BE2C (cell line): ENCODE measurements around the gene MTF1.
A peak's percentile ranks its signal among the peaks of the same experiment; 100 is the strongest.

Source experiments
- DNase-seq: peaks from one replicate; pipeline ENCODE4 v3.0.0-alpha.2; 2020
- H3K27me3 ChIP-seq: fragments of 250-450 bp; sonication (Bioruptor Pico); 2 replicates; pipeline ENCODE4 v1.5.1; 2020; ENCODE audit warnings: mild to moderate bottlenecking
- H3K36me3 ChIP-seq: fragments of 250-450 bp; sonication (Bioruptor Pico); 2 replicates; pipeline ENCODE4 v1.5.1; 2020; ENCODE audit warnings: mild to moderate bottlenecking
- H3K4me1 ChIP-seq: fragments of 250-450 bp; sonication (Bioruptor Pico); 2 replicates; pipeline ENCODE4 v1.5.1; 2020
- H3K4me3 ChIP-seq: 2 replicates; pipeline ENCODE4 v1.5.1; 2011; ENCODE audit warnings: low read depth, low read length
- H3K9me3 ChIP-seq: fragments of 250-450 bp; sonication (Bioruptor Pico); 2 replicates; pipeline ENCODE4 v1.5.1; 2020
- CTCF ChIP-seq: IDR thresholded peaks from 2 replicates; pipeline ENCODE4 v1.5.1; 2012; ENCODE audit warnings: mild to moderate bottlenecking, low read depth, low read length

Gene MTF1

GRCh38 chr1:37807555-37808368 is 51.6 kb downstream of the MTF1 start, which contains the start of the genes C1orf122 and YRDC:
Gene C1orf122, plus strand, starts transcription at chr1:37807790. Its CDS starts 615 bp downstream, at chr1:37808405.
Gene YRDC, minus strand, starts transcription at chr1:37808208. Its CDS starts 28 bp downstream, at chr1:37808180.
- no peaks in the 10 kb centered on the region for H3K9me3 ChIP-seq
- TF ChIP-seq CTCF, result no peak
- peak; percentile 91 for DNase-seq
- H3K4me3 ChIP-seq, result peak within 1 kb of the TSS; percentile 84
- H3K36me3 ChIP-seq, result peaks cover 37% of the 10 kb centered on the region
- H3K27me3 ChIP-seq, result no peaks in the 10 kb centered on the region
- no peaks in the 10 kb centered on the region for H3K4me1 ChIP-seq

- DNase-seq, result no peak
- H3K36me3 ChIP-seq, result peaks cover 40% of the 10 kb centered on the region
- no peak for TF ChIP-seq CTCF
- no peaks in the 10 kb centered on the region for H3K4me1 ChIP-seq
- H3K27me3 ChIP-seq, result no peaks in the 10 kb centered on the region
- H3K4me3 ChIP-seq, result peak overlapping the region; percentile 84
- H3K9me3 ChIP-seq, result no peaks in the 10 kb centered on the region
These were observed 52.2 kb downstream of the MTF1 start for GRCh38 chr1:37807220-37807554.

GRCh38 chr1:37802439-37802838 is 57.0 kb downstream of the MTF1 start:
- TF ChIP-seq CTCF, result no peak
- no peaks in the 10 kb centered on the region for H3K27me3 ChIP-seq
- no peak overlapping the region for H3K4me3 ChIP-seq
- peaks cover 60% of the 10 kb centered on the region for H3K36me3 ChIP-seq
- no peaks in the 10 kb centered on the region for H3K9me3 ChIP-seq
- DNase-seq, result no peak
- no peaks in the 10 kb centered on the region for H3K4me1 ChIP-seq

- no peak for DNase-seq
- no peak for TF ChIP-seq CTCF
These were observed 61.5 kb downstream of the MTF1 start for GRCh38 chr1:37797750-37798345.

GRCh38 chr1:37795340-37796125 is 63.9 kb downstream of the MTF1 start:
- Histone ChIP-seq H3K4me3 (peak overlapping the region; percentile 72), H3K27me3 (no peaks in the 10 kb centered on the region), H3K4me1 (no peaks in the 10 kb centered on the region), H3K36me3 (peaks cover 17% of the 10 kb centered on the region), H3K9me3 (no peaks in the 10 kb centered on the region)
- no peak for TF ChIP-seq CTCF
- DNase-seq, result peak; percentile 21

More at GRCh38 chr1:37797750-37798345, 61.5 kb downstream of the MTF1 start:
- Histone ChIP-seq H3K4me3 (no peak overlapping the region), H3K4me1 (no peaks in the 10 kb centered on the region), H3K9me3 (no peaks in the 10 kb centered on the region), H3K36me3 (peaks cover 27% of the 10 kb centered on the region), H3K27me3 (no peaks in the 10 kb centered on the region)
